ENCODE measurements around the gene ERI3. TPM values are rescaled to one million over a fixed set of nuclear protein-coding genes. Genes with fewer than 3 reads are reported as not detected.

The ERI3 gene
- total and polyA plus RNA-seq, 2 of the 4 experiments (the other 2 are of a cell fraction), result 56.6 to 70.9 TPM

DNA sequence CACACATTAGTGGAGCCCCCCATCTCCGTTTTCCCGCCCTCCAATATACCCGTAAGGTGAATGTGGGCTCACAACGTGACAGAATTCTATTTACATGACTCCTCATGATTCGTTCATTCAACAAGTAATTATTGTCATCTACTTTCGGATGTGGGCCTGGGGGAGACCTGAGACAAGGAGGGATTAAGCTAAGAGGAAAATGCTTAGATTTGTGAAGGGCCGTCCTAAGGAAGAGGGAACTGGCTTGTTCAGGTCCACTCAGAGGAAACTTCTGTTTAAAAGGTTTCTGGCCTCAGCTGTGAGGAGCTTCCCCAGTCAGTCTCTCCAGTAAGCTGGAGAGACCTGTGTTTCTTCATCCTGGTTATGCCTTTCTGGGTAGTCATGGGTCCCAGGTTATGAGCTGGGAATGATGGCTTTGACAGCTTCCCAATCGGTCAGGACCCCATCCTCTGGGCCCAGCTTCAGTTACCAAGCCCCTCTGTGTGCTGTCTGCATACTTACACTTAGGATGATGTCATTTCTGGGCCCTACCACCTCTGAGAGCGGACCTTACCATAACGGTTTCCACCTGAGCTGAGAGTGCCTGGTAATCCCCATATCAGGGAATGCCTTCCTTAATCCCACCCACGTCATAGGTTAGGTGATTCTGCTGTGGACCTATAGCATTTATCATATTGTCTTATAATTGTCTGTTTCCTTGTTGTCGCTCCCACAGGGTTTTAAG lies 687 bp upstream of the ERI3 start:
- POLR2A ChIA-PET (ENCODE audit: unreplicated experiment), result no interaction called here
- intact Hi-C loops (cut with micrococcal nuclease), result loop anchor here (2.0 kb wide), 1 partner anchor 27 kb away; no protein-coding TSS in a partner anchor
- H3K27ac ChIP-seq (ENCODE audit: insufficient read depth, low read length), result no peak overlapping the region

More for the DNA sequence above, 687 bp upstream of the ERI3 start:
- Histone ChIP-seq H2AK9ac (replicated peaks; ENCODE audit: low read depth, low read length, poor library complexity) (peak overlapping the region; percentile 12), H2BK20ac (ENCODE audit: low read depth, low read length) (no peak overlapping the region; the same call in 1 of the 2 replicates), H3K9ac (ENCODE audit: low read depth, low read length) (0 out of 2 replicates have a peak overlapping the region, but pooled peaks have one; percentile 21), H3K56ac (ENCODE audit: extremely low read depth, insufficient read depth, low read length) (no peak overlapping the region), H2BK120ac (ENCODE audit: low read depth, low read length) (peak overlapping the region; percentile 20; the same call in 1 of the 2 replicates), H3K4me2 (ENCODE audit: low read depth, low read length) (peak overlapping the region; percentile 88), H3K79me1 (ENCODE audit: low read depth in 1 of 2, low read length in 2 of 2) (peaks cover 24 to 30% of the 10 kb centered on the region in 2 experiments), H3K14ac (replicated peaks; ENCODE audit: low read depth, low read length) (peak overlapping the region; percentile 82), H4K8ac (ENCODE audit: low read depth in 2 of 2, low read length in 2 of 2) (peak overlapping the region; percentile 98 to 99), H3K23ac (ENCODE audit: low read depth, low read length) (peak overlapping the region; percentile 41; the same call in 1 of the 2 replicates), H3K4ac (ENCODE audit: low read depth, low read length) (peak overlapping the region; percentile 67), H4K91ac (ENCODE audit: insufficient read depth, low read depth, low read length) (peak overlapping the region; percentile 20), H2AFZ (replicated peaks; ENCODE audit: low read length, poor library complexity) (peak overlapping the region; percentile 93), H3K18ac (ENCODE audit: low read depth, low read length) (0 out of 2 replicates have a peak overlapping the region, but pooled peaks have one; percentile 7), H2AK5ac (ENCODE audit: low read depth, low read length) (no peak overlapping the region), H4K5ac (ENCODE audit: low read depth, low read length) (peak overlapping the region; percentile 98), H2BK5ac (ENCODE audit: low read depth, low read length, poor library complexity, severe bottlenecking) (peak overlapping the region; percentile 1), H4K20me1 (ENCODE audit: insufficient read depth, low read length) (no peaks in the 10 kb centered on the region), H3K4me3 (ENCODE audit: insufficient read depth, low read depth, low read length) (peak overlapping the region; percentile 37), H3K9me1 (ENCODE audit: insufficient read depth, low read length) (peaks cover 8% of the 10 kb centered on the region), H3K9me3 (ENCODE audit: control insufficient read depth, insufficient read depth, low read length) (no peaks in the 10 kb centered on the region), H2BK15ac (ENCODE audit: low read depth, low read length) (peak overlapping the region; percentile 16; the same call in 1 of the 3 replicates), H3K27me3 (ENCODE audit: control insufficient read depth, insufficient read depth, low read length) (no peaks in the 10 kb centered on the region), H3K4me1 (ENCODE audit: control insufficient read depth, insufficient read depth, low read length) (peaks cover 3% of the 10 kb centered on the region), H3K36me3 (ENCODE audit: control insufficient read depth, insufficient read depth, low read length) (no peaks in the 10 kb centered on the region)
- DNase-seq (no peak), ATAC-seq (ENCODE audit: low read depth) (no peak)
- CTCF ChIA-PET, result interaction anchor here (0.9 kb wide), 1 partner anchor 26 kb away, joined by 3 read pairs; no protein-coding TSS in a partner anchor
- dilution Hi-C loops (cut with HindIII; ENCODE audit: low sequenced_read_pairs, unreplicated experiment) (no loop called here), in situ Hi-C loops (cut with MboI; ENCODE audit: low sequenced_read_pairs) (no loop called here)
- WGBS, 2 experiments (ENCODE audit: extremely low coverage in 2 of 2, insufficient read length in 1 of 2), result 80% methylated on average over 1 of the region's 12 CpGs; no CpG with 5 or more reads in 1 of the 2 experiments
- BruUV-seq (replicated peaks), result no TSS peak
- TF ChIP-seq SMC3 (IDR thresholded peaks at IDR 0.05; ENCODE audit: low read depth, low read length), result no peak

Measured in IMR-90 (cell line).